Hematopoietic multipotent progenitor cell treated with erythropoietin and hydrocortisone succinate and interleukin-3 and kit ligand, for 8 days (in vitro differentiated cells): ENCODE data around the gene TNFAIP8.

Experiments used
- DNase-seq: peaks from one replicate; pipeline ENCODE4 v3.0.0-alpha.2; 2015

TNFAIP8 gene

DNA sequence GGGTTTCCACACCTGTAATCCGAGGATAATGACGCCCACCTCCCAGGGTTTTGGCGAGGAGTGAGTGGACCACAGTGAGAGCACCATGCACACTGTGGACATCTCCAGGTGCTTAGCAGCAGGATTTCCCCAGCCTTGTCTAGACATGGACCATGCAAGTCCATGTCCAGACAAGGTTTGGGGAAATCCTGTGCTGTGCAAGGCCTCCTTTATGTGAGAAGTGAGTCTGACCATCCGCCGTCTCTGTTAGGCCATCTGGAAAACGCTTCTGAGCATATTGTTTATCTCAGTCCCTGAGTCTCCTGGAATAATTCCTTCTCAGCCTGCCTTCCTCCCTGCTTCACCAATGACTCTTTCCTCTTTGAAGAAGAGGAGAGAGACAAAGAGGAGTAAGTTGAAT is 26.2 kb upstream of the TNFAIP8 start:
- DNase-seq: no peak

DNA sequence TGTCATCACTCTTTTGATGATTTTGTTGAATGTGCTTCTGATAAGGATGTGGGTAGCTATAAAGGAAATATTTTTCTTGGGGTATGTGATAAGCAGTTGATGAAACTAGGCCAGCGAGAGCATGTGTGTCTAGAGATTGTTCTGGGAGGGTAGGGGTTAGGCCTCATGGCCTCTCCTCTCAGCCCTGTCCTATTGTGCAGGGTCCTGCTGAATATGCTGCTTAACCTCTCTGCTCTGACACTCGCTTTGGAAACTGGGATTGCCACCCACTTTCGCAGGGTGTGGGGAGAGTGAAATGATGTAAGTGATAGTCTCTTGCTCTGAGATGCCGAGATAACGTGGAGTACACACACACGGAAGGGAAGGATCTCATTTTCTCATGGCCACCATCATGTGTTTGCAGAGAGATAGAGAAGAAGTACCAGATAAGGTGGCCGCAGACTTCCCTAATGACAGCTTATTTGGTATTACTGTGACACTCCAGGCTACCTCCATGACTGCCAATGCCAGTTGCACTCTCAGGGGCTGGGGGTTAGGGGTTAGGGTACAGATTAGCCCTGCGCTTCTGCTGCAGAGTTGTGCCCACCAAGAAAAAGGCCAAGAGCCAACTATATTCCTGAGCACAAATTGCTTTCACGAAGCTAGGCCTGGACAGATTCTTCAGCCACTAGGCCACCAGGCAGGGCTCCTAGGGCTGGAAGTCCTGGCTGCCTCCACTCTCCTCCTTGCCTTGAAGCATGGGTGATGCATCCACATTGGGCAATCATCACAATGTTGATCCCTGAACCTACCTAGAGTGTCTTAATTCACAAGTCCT is 25.2 kb upstream of the TNFAIP8 start:
- DNase-seq: peak; percentile 99

GRCh38 chr5:119331566-119332095 is 24.2 kb upstream of the TNFAIP8 start:
- DNase-seq: no peak

DNA sequence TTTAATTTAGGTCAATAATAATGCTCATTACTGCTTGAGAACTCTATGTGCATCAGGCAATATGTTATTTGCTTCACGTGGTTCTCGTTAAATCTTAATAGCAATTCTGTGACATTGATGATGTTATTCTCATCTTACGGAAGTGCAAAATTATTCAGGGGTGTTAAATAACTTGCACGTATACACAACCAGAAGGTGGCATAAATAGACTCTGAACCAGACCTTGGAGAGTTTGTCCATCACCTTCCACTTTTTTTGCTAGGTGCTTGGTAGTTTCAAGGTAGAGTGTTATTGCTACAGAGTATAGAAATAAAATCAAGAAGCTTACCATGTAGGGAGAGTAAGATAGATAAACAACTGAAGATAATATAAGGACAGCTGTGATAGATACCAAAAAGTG is 23.6 kb upstream of the TNFAIP8 start:
- no peak for DNase-seq

DNA sequence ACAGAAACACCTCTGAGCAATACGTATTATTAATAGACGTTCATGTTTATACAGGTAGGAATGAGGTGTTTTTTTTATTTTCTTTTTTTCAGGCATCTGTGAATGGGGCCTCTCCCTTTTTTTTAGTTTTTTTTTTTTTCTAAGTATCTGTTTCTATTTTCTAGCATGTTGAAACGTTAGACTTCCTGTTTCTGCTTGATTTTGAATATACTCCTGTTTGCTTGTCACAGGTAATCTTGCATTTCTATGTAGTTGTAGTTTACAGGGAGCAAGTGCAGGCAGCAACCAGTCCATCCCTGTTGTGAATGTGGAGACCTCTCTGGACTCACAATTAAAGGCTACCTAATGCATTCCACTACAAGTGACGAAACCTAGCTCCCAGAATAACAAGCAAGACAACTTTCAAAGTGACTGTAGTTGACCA is 22.8 kb upstream of the TNFAIP8 start:
- DNase-seq: no peak

- DNase-seq: no peak
Observed at GRCh38 chr5:119333421-119333851, 22.4 kb upstream of the TNFAIP8 start.

DNA sequence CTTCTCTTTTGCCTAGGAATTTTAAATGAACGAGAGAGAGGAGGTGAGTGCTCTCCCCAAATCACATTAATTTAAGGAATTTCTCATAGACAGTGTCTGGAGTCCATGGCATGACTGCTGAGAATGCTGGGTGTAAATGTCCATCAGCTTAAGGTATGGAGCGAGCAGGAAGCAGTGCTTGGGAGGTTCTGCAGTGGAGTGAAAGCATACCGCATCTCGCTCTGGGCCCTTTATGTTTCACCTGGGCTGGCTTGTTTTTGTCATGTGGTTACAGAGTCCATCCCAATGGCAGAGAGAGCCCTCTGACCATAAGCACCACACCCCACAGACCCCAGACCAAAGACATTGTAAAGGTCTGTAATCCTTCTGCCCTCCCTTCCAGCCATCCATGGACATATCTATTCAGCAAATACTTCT is 20.6 kb upstream of the TNFAIP8 start:
- no peak for DNase-seq

DNA sequence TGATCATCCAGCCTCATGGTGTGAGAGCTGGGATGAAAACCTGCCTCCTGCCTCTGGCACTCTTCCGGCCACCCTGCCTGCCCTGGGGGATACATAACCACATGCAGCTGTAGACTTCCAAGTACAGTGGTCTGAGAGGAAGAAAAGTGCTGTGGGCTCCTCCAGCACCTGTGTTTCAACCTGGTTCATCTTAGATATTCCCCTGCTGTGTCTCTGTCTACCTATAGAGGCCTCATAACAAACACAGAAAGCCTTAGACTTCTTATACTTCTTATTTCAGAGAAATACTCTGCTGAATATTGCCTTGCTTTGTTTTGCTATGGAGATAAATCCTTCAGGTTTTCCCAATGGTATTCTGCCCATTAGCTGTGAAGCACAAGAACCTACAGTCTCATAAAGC is 19.6 kb upstream of the TNFAIP8 start:
- DNase-seq: no peak

- peak; percentile 40 for DNase-seq
Observed at GRCh38 chr5:119336845-119337580, 18.8 kb upstream of the TNFAIP8 start.

DNA sequence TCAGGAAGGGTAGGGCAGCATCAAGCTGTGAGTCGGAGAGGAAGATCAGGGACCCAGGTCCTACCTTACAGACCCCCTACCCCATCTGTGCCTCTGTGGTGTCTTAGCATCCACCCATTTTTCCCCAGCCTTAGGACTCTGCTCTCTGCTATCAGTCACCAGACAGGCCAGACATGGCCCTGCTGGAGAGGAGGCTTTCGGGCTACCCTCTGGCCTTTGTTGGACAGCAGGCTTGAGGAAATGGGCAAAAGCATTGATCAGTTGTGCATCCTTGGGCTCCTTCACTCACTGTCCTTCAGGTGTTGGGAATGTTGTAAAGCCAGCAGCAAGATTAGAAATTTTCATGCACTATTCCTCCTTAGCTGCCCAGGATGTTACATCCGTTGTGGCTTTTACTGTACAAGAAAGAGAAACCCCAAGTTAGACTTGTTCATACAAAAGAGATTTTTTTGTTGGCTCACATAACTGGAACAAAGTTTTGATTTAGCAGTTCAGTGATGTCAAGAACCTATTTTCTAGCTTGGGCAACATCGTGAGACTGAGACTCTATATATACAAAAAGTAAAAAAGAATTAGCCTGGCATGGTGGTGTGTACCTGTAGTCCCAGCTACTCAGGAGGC is 17.4 kb upstream of the TNFAIP8 start:
- no peak for DNase-seq

DNA sequence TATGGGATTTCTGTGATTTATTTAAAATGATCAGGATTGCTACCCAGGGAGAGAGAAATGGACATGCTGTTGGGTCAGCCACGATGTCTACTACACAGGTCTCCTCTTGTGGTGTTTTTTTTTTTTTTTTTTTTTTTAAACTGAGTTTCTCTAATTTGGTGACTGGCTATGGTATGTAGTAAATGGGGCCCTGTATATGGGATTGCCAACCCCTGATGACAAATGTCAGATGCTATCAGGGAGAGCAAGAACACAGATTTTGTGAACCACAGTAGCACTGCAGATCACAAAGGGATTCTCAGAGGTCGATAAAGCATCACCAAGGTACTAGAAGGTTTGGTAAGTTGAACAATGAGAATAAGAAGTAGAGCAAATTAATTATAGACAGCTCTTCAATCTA is 16.5 kb upstream of the TNFAIP8 start:
- no peak for DNase-seq

- no peak for DNase-seq
Observed at GRCh38 chr5:119339965-119340364, 15.9 kb upstream of the TNFAIP8 start.

DNA sequence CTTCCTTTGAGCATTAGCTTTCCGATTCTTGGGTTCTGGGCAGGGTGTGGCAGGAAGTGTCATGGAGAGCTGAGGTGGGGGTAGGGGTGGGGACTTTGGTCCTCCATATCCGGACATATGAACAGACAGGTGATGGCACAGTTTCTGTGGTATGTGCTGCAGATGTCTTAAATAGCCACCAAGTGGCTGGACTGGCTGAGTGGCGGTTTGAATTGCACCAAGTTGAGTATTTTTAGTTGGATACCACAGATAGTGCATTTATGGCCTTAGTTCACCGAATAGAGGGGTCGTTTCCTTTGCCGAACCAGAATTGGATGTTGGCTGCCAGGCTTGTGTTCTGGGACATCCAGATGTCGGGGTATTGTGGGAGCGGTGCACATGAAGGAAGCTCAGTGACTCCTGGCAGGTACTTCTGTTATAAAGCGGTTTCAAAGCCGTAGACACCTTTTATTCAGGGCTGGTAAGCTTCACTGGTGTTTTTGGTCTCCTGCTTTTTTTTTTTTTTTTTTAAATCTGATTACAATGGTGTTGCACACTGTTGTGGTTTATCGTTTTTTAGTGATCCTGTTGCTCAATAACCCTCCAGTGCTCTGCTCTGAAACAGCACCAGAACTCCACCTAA is 15.1 kb upstream of the TNFAIP8 start:
- DNase-seq: peak; percentile 40

DNA sequence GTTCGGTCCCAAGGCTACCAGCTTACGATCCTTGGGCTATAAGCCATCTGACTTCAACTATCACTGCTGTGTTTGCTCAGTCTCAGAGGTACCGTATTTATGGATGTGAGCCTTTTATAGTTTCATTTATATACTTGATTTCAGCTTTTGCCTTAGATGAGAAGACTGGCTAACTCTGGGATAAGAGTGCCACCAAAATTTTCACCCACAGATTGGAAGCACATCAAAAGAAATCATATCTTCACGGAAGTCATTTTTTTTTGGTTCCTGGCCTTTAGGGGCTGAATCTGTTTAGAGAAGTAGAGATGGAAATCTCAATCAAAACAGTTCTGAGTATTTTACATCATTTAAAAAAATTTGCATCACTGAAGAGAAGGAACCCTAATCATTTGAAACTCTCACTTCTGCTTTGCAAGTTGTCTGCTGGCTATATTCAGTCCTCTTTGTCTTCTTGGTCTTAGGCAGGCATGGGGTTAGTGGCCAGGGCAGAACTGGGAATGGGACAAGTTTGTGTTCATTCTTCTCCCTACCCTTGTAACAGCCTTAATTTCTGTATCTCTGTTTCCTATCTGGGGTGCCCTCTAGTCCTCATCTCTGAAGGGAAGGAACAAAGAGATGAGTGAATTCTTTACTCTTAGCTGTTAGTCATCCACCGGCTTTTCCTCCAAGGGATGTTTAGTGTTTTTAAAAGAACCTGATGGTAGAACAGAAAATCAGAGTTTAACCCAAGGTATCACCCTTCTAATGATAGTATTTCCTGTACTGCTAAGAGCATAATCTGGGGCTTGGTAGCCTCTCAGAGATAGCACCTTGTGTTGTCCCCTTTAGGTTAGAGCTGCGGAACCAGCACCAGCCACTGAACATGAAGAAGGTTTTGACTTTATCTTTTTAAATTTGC is 14.1 kb upstream of the TNFAIP8 start:
- no peak for DNase-seq

DNA sequence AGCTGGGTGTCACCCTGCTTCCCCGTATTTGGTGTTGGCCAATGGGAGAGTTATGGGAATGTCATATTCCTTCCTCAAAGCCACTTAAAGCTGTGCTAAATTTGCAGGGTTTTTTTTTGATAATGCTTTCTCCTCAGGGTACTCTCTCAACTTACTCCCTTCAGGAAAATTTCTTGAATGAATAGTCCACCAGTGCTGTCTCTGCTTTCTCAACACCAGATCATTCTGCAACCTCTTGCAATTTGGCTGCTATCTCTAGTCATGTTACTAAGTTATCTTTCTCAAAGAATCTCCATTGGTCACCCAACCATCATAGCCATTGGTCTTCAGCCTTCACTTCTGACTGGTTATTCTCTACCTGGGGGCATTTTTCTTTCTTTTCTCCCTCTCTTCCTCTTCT is 13.4 kb upstream of the TNFAIP8 start:
- DNase-seq: no peak

DNA sequence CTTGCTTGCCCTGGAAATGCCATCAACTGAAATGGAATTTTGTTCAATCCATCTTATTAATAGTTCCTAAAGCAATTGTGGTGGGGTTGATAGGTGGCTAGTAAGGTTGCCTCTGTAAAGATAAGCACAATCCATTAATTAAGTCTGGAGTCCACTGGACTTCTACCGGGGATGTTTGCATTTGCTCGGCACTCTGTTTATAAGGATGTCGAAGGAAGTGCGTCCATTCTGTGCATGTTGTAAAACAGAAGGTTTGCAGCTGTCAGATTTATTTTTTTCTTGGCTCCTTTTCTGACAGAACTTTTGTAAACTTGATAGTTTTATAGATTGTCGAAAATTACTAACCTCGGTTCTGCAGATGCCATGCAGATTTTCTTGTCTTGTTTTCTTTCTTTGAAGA is 12.8 kb upstream of the TNFAIP8 start:
- DNase-seq: no peak

- no peak for DNase-seq
Observed at GRCh38 chr5:119343766-119344165, 12.1 kb upstream of the TNFAIP8 start.

DNA sequence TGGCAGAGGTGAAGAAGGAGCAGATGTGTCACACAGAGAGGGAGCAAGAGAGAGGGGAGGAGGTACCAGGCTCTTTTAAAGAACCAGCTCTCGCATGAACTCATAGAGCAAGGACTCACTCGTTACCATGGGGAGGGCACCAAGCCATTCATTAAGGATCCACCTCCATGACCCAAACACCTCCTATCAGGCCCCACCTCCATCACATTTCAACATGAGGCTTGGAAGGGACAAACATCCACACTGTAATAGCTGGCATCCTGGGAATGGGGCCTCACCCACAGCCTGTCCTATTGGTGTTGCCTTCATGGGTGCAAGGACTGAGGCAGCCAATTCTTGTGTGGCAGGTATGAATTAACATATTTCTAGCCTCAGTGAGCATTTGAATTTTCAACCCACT is 11.6 kb upstream of the TNFAIP8 start:
- DNase-seq: no peak

- no peak for DNase-seq
Observed at GRCh38 chr5:119345861-119346260, 10.0 kb upstream of the TNFAIP8 start.

GRCh38 chr5:119346394-119346793 is 9.4 kb upstream of the TNFAIP8 start:
- DNase-seq: no peak

GRCh38 chr5:119347574-119347973 is 8.2 kb upstream of the TNFAIP8 start:
- no peak for DNase-seq

DNA sequence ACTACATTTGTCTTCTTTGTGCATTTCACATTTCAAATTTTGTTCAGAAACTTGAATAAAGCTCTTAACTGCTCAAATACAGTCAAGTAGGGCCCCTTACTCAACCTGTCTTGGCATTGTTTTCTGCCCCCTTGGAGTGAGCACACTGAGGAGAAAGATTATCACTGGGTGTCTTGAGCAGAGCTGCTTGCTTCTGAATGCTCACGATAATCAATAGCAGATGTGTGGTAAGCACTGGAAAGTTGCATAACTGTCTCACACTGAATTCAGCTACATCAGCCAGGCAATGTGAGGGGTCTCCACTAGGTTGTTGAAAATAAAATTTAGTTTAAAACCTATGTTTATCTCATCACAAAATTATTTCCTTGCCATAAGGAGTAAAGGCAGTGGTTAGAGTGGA is 7.8 kb upstream of the TNFAIP8 start:
- DNase-seq: no peak
